22Rv1 (cell line): Measurements from ENCODE around the gene UNC5CL.

ENCODE experiments used
- ZFX ChIP-seq: fragments of 450-650 bp; IDR thresholded peaks from 2 replicates; pipeline ENCODE4 v1.6.1; 2017; ENCODE audit warnings: antibody characterized with exemption, borderline replicate concordance
- TF ChIP-seq, protein P1 (sequence below): fragments of 450-650 bp; IDR thresholded peaks from 2 replicates; pipeline ENCODE4 v1.5.1; 2017; ENCODE audit warnings: mild to moderate bottlenecking

DNA sequence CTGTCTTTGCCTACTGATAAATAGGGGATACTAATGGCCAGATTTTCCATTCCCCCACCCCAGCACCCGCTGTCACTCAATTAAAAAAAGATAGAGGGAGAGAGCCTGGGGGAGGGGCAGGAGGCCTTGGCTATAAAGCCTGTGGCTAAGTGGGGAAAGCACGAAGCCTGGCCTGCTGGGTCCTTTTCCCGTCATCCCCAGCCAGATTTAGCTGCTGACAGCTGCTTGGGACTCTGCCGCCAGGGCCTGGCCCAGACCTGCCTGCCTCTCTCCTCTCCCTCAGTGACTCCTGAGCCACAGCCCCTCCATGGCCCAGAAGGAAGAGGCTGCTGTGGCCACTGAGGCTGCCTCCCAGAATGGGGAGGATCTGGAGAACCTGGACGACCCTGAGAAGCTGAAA is 14.0 kb upstream of the UNC5CL start, which contains the start of gene APOBEC2:
- TF ChIP-seq, protein P1, sequence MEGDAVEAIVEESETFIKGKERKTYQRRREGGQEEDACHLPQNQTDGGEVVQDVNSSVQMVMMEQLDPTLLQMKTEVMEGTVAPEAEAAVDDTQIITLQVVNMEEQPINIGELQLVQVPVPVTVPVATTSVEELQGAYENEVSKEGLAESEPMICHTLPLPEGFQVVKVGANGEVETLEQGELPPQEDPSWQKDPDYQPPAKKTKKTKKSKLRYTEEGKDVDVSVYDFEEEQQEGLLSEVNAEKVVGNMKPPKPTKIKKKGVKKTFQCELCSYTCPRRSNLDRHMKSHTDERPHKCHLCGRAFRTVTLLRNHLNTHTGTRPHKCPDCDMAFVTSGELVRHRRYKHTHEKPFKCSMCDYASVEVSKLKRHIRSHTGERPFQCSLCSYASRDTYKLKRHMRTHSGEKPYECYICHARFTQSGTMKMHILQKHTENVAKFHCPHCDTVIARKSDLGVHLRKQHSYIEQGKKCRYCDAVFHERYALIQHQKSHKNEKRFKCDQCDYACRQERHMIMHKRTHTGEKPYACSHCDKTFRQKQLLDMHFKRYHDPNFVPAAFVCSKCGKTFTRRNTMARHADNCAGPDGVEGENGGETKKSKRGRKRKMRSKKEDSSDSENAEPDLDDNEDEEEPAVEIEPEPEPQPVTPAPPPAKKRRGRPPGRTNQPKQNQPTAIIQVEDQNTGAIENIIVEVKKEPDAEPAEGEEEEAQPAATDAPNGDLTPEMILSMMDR: no peak
- no peak for TF ChIP-seq ZFX
